Measurements from ENCODE around the gene ALPK3. TPM values are rescaled to one million over a fixed set of nuclear protein-coding genes. Genes with fewer than 3 reads are reported as not detected.

Gene ALPK3
- total and polyA plus RNA-seq, 2 donors (not counting 3 experiments of a cell fraction or from before 2014, with no cell fraction given): 18.4 to 36.2 TPM

- ChIA-PET POLR2A (interaction anchor here (0.9 kb wide), 1 partner anchor 106 kb away, joined by 3 read pairs; the partner anchor contains the start of gene SEC11A), CTCF (interaction anchor here (0.7 to 2.5 kb wide), 9 partner anchors 10 to 223 kb away, joined by 3 to 16 read pairs (median 5); partner anchors contain the start of gene WDR73)
- H2AFZ ChIP-seq (ENCODE audit: low read depth, low read length): no peak overlapping the region
- H3K27me3 ChIP-seq (ENCODE audit: control insufficient read depth in 2 of 2, insufficient read depth in 2 of 2, low read length in 2 of 2): no peaks in the 10 kb centered on the region
- no peak overlapping the region for H3K9ac ChIP-seq (replicated peaks; ENCODE audit: extremely low read depth, insufficient read depth, low read length)
- intact Hi-C loops (cut with micrococcal nuclease) (no loop called here), dilution Hi-C loops (cut with MboI; ENCODE audit: extremely low pct_ligation_motif_present, low sequenced_read_pairs) (no loop called here)
- FAIRE-seq (peak; percentile 63), DNase-seq (ENCODE audit: low read depth, low spot score) (peak; percentile 67)
- no peak for TF ChIP-seq FOS (IDR thresholded peaks at IDR 0.05; ENCODE audit: borderline replicate concordance, insufficient read depth, low read length)
- peak in 1 of 2 donors; percentile 34 for TF ChIP-seq CTCF (IDR thresholded peaks at IDR 0.05; ENCODE audit: extremely low read depth in 1 of 2, insufficient read depth in 1 of 2, low read depth in 1 of 2, low read length in 2 of 2)
- H3K36me3 ChIP-seq (ENCODE audit: control insufficient read depth in 2 of 2, extremely low read depth in 1 of 2, insufficient read depth in 2 of 2, low read length in 2 of 2): peaks cover 0 to 3% of the 10 kb centered on the region in 2 experiments
- no peaks in the 10 kb centered on the region for H3K9me3 ChIP-seq (replicated peaks; ENCODE audit: control insufficient read depth, insufficient read depth, low read length)
- no peaks in the 10 kb centered on the region for H3K9me1 ChIP-seq (replicated peaks; ENCODE audit: control insufficient read depth, extremely low read depth, insufficient read depth, low read length)
- no peaks in the 10 kb centered on the region for H4K20me1 ChIP-seq (replicated peaks; ENCODE audit: control insufficient read depth, extremely low read depth, insufficient read depth, low read length)
- H3K4me3 ChIP-seq (replicated peaks in 1 of 3; ENCODE audit: insufficient read depth in 1 of 3, low read depth in 1 of 3, low read length in 3 of 3): no peak overlapping the region
- H3K27ac ChIP-seq (ENCODE audit: insufficient read depth, low read depth, low read length): no peak overlapping the region
- peaks cover 20% of the 10 kb centered on the region for H3K79me2 ChIP-seq (ENCODE audit: control insufficient read depth, insufficient read depth, low read length)
- no peak overlapping the region for H3K4me2 ChIP-seq (ENCODE audit: insufficient read depth, low read length)
- peaks cover 41% of the 10 kb centered on the region for H3K4me1 ChIP-seq (ENCODE audit: control insufficient read depth, extremely low read depth, insufficient read depth, low read length)
- no TSS peak for BruUV-seq (replicated peaks)
Measured at GRCh38 chr15:84821501-84822021, 4.4 kb downstream of the ALPK3 start.

- peaks cover 20% of the 10 kb centered on the region for H3K79me2 ChIP-seq (ENCODE audit: control insufficient read depth, insufficient read depth, low read length)
- H3K4me2 ChIP-seq (ENCODE audit: insufficient read depth, low read length): no peak overlapping the region
- dilution Hi-C loops (cut with MboI; ENCODE audit: extremely low pct_ligation_motif_present, low sequenced_read_pairs) (no loop called here), intact Hi-C loops (cut with micrococcal nuclease) (no loop called here)
- no peaks in the 10 kb centered on the region for H3K9me3 ChIP-seq (replicated peaks; ENCODE audit: control insufficient read depth, insufficient read depth, low read length)
- no peaks in the 10 kb centered on the region for H4K20me1 ChIP-seq (replicated peaks; ENCODE audit: control insufficient read depth, extremely low read depth, insufficient read depth, low read length)
- FAIRE-seq (no peak), DNase-seq (ENCODE audit: low read depth, low spot score) (no peak)
- peaks cover 0 to 3% of the 10 kb centered on the region in 2 experiments for H3K36me3 ChIP-seq (ENCODE audit: control insufficient read depth in 2 of 2, extremely low read depth in 1 of 2, insufficient read depth in 2 of 2, low read length in 2 of 2)
- H3K27ac ChIP-seq (ENCODE audit: insufficient read depth, low read depth, low read length): no peak overlapping the region
- H3K9me1 ChIP-seq (replicated peaks; ENCODE audit: control insufficient read depth, extremely low read depth, insufficient read depth, low read length): no peaks in the 10 kb centered on the region
- no peak overlapping the region for H3K4me3 ChIP-seq (replicated peaks in 1 of 3; ENCODE audit: insufficient read depth in 1 of 3, low read depth in 1 of 3, low read length in 3 of 3)
- peaks cover 36% of the 10 kb centered on the region for H3K4me1 ChIP-seq (ENCODE audit: control insufficient read depth, extremely low read depth, insufficient read depth, low read length)
- ChIA-PET POLR2A (interaction anchor here (0.8 kb wide), 2 partner anchors 17 to 169 kb away, joined by 3 read pairs; partner anchors contain the start of gene WDR73), CTCF (interaction anchor here (0.8 to 3.8 kb wide), 7 partner anchors 9 to 224 kb away, joined by 3 to 16 read pairs (median 5); no protein-coding TSS in a partner anchor)
- H3K27me3 ChIP-seq (ENCODE audit: control insufficient read depth in 2 of 2, insufficient read depth in 2 of 2, low read length in 2 of 2): no peaks in the 10 kb centered on the region
- no TSS peak for BruUV-seq (replicated peaks)
- H3K9ac ChIP-seq (replicated peaks; ENCODE audit: extremely low read depth, insufficient read depth, low read length): no peak overlapping the region
- TF ChIP-seq POLR2A (IDR thresholded peaks at IDR 0.05; ENCODE audit: low read depth, low read length): no peak
- TF ChIP-seq FOS (IDR thresholded peaks at IDR 0.05; ENCODE audit: borderline replicate concordance, insufficient read depth, low read length): no peak
- no peak for TF ChIP-seq MAX (IDR thresholded peaks at IDR 0.05; ENCODE audit: insufficient read depth, insufficient read length)
- no peak for TF ChIP-seq GATA2 (IDR thresholded peaks at IDR 0.05; ENCODE audit: insufficient read depth, insufficient read length, low read depth, low read length)
- TF ChIP-seq EZH2 (IDR thresholded peaks at IDR 0.05; ENCODE audit: borderline replicate concordance, low read depth, low read length, severe bottlenecking): no peak
- no peak for TF ChIP-seq JUN (IDR thresholded peaks at IDR 0.05; ENCODE audit: borderline replicate concordance, insufficient read depth, insufficient read length, low read depth)
- no peak for TF ChIP-seq POLR2AphosphoS5 (IDR thresholded peaks at IDR 0.05; ENCODE audit: insufficient read depth, low read depth, low read length)
- no peak for TF ChIP-seq CTCF (IDR thresholded peaks at IDR 0.05; ENCODE audit: extremely low read depth in 1 of 2, insufficient read depth in 1 of 2, low read depth in 1 of 2, low read length in 2 of 2)
- no peak for TF ChIP-seq MYC (IDR thresholded peaks at IDR 0.05; ENCODE audit: low read depth, low read length)
- no peak overlapping the region for H2AFZ ChIP-seq (ENCODE audit: low read depth, low read length)
Measured at GRCh38 chr15:84822653-84823281, 5.6 kb downstream of the ALPK3 start.

All from endothelial cell of umbilical vein (primary cell).